WTC11 (cell line): Measurements from ENCODE around the gene SNTN. TPM values are rescaled to one million over a fixed set of nuclear protein-coding genes. Genes with fewer than 3 reads are reported as not detected.

Experiments
- ATAC-seq: fragments of 200-7000 bp; cut with Tn5 transposase; 2 replicates; pipeline ENCODE4 v1.10.0; 2021; ENCODE audit warnings: mild to moderate bottlenecking, moderate library complexity
- CTCF ChIA-PET: fragments of 300-600 bp; sonication (Branson Sonifier 250); formaldehyde crosslinking; loops from one replicate; lab custom pipeline; 2021; ENCODE audit warnings: antibody characterized with exemption; lab: Charles Lee
- POLR2A ChIA-PET: fragments of 350-600 bp; sonication (Branson Sonifier 250); formaldehyde crosslinking; loops from one replicate; lab custom pipeline; 2021; ENCODE audit warnings: antibody characterized with exemption; lab: Charles Lee
- DNase-seq: peaks from one replicate; pipeline ENCODE4 v3.0.0; 2021; ENCODE audit warnings: low spot score
- H3K27ac Mint-ChIP-seq: 2 replicates; pipeline ENCODE4 v1.8.0; 2021; ENCODE audit warnings: mixed read lengths
- H3K27me3 Mint-ChIP-seq: 2 replicates; pipeline ENCODE4 v1.8.0; 2021; ENCODE audit warnings: low read depth, mild to moderate bottlenecking, moderate library complexity, mixed read lengths
- H3K36me3 Mint-ChIP-seq: 2 replicates; pipeline ENCODE4 v1.8.0; 2021; ENCODE audit warnings: mixed read lengths
- H3K4me1 Mint-ChIP-seq: 2 replicates; pipeline ENCODE4 v1.8.0; 2022; ENCODE audit warnings: mixed read lengths
- H3K4me3 Mint-ChIP-seq: 2 replicates; pipeline ENCODE4 v1.8.0; 2021; ENCODE audit warnings: mild to moderate bottlenecking, moderate library complexity, mixed read lengths
- H3K9me3 Mint-ChIP-seq: 2 replicates; pipeline ENCODE4 v1.8.0; 2021; ENCODE audit warnings: mixed read lengths
- EMX1 ChIP-seq: fragments of 250-450 bp; sonication (Bioruptor Pico); IDR thresholded peaks from 2 replicates; pipeline ENCODE4 v1.8.0; 2021; ENCODE audit warnings: mild to moderate bottlenecking
- FOXP1 ChIP-seq: sonication (generic); formaldehyde crosslinking; IDR thresholded peaks from 2 replicates; pipeline ENCODE4 v1.8.0; 2022; ENCODE audit warnings: missing genetic modification reagents, mild to moderate bottlenecking, moderate library complexity, borderline replicate concordance
- GABPB1 ChIP-seq: sonication (generic); formaldehyde crosslinking; IDR thresholded peaks from 2 replicates; pipeline ENCODE4 v1.8.1; 2023; ENCODE audit warnings: mild to moderate bottlenecking, missing genetic modification reagents
- GRHL2 ChIP-seq: fragments of 250-450 bp; sonication (Bioruptor Pico); IDR thresholded peaks from 2 replicates; pipeline ENCODE4 v1.8.0; 2022; ENCODE audit warnings: mild to moderate bottlenecking, moderate library complexity; ENCODE audit not compliant: insufficient replicate concordance, severe bottlenecking
- JAZF1 ChIP-seq: fragments of 250-450 bp; sonication (Bioruptor Pico); IDR thresholded peaks from 2 replicates; pipeline ENCODE4 v1.9.0; 2021; ENCODE audit warnings: moderate library complexity, mild to moderate bottlenecking, inconsistent platforms
- NR1H2 ChIP-seq: sonication (generic); formaldehyde crosslinking; IDR thresholded peaks from 2 replicates; pipeline ENCODE4 v1.9.0; 2021; ENCODE audit warnings: mild to moderate bottlenecking, moderate library complexity, missing genetic modification reagents
- NR2C2 ChIP-seq: sonication (generic); formaldehyde crosslinking; IDR thresholded peaks from 2 replicates; pipeline ENCODE4 v1.8.0; 2022; ENCODE audit warnings: mild to moderate bottlenecking, missing genetic modification reagents
- SMAD4 ChIP-seq: sonication (generic); formaldehyde crosslinking; IDR thresholded peaks from 2 replicates; pipeline ENCODE4 v1.8.0; 2022; ENCODE audit warnings: mild to moderate bottlenecking, missing genetic modification reagents
- TCF7 ChIP-seq: sonication (generic); formaldehyde crosslinking; IDR thresholded peaks from 2 replicates; pipeline ENCODE4 v1.8.0; 2022; ENCODE audit warnings: mild to moderate bottlenecking, low read depth, missing genetic modification reagents, moderate library complexity
- ZNF263 ChIP-seq: sonication (generic); formaldehyde crosslinking; IDR thresholded peaks from 2 replicates; pipeline ENCODE4 v1.8.1; 2022; ENCODE audit warnings: low read depth, mild to moderate bottlenecking, moderate library complexity, missing genetic modification reagents
- ZNF671 ChIP-seq: fragments of 250-450 bp; sonication (Bioruptor Pico); IDR thresholded peaks from 2 replicates; pipeline ENCODE4 v1.8.0; 2021; ENCODE audit warnings: mild to moderate bottlenecking
- total RNA-seq: library from RNA; stranded (reverse); gene quantifications from 3 replicates; pipeline ENCODE4 v1.2.3, GENCODE V29; 2021
- TF ChIP-seq, protein P1 (sequence below): fragments of 250-450 bp; sonication (Bioruptor Pico); IDR thresholded peaks from 2 replicates; pipeline ENCODE4 v1.9.0; 2021; ENCODE audit warnings: mild to moderate bottlenecking
- TF ChIP-seq, protein P2 (sequence below): fragments of 250-450 bp; sonication (Bioruptor Pico); conservative IDR thresholded peaks from 2 replicates; pipeline ENCODE4 v1.9.0; 2021; ENCODE audit warnings: mild to moderate bottlenecking
- TF ChIP-seq, protein P3 (sequence below): sonication (generic); formaldehyde crosslinking; IDR thresholded peaks from 2 replicates; pipeline ENCODE4 v1.8.0; 2023; ENCODE audit warnings: mild to moderate bottlenecking, missing genetic modification reagents
- TF ChIP-seq, protein P4 (sequence below): sonication (generic); formaldehyde crosslinking; conservative IDR thresholded peaks from 2 replicates; pipeline ENCODE4 v1.8.1; 2023; ENCODE audit warnings: mild to moderate bottlenecking, low read depth, missing genetic modification reagents, moderate library complexity
- TF ChIP-seq, protein P5 (sequence below): sonication (generic); formaldehyde crosslinking; IDR thresholded peaks from 2 replicates; pipeline ENCODE4 v1.8.0; 2022; ENCODE audit warnings: mild to moderate bottlenecking, missing genetic modification reagents
- TF ChIP-seq, protein P6 (sequence below): fragments of 250-450 bp; sonication (Bioruptor Pico); IDR thresholded peaks from 2 replicates; pipeline ENCODE4 v1.9.0; 2021; ENCODE audit warnings: moderate library complexity, mild to moderate bottlenecking, inconsistent platforms, borderline replicate concordance
- TF ChIP-seq, protein P7 (sequence below): sonication (generic); formaldehyde crosslinking; IDR thresholded peaks from 2 replicates; pipeline ENCODE4 v1.8.1; 2022; ENCODE audit warnings: mild to moderate bottlenecking, moderate library complexity, missing genetic modification reagents
- TF ChIP-seq, protein P8 (sequence below): sonication (generic); formaldehyde crosslinking; IDR thresholded peaks from 2 replicates; pipeline ENCODE4 v1.8.0; 2022; ENCODE audit warnings: mild to moderate bottlenecking, missing genetic modification reagents

The SNTN gene
- total RNA-seq, 1 experiment from 2014 or later, result not detected

DNA sequence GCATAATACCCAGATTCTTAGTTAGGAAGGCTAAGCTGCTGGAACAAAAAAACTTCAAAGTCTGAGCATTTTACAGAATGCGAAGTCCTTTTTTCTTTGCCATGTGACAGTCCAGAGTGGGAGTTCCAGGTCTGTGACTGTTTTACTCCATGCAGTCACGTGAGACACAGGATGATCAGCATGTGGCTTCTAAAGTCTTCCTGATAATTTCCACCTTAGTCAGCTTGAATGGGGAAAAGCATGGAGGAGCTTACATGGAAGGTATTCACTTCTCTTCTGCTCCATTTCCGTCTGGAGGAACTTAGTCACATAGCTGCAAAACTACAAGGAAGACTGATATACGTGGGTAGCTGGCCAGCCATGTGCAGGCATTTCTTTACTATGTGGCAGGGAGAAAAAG is 1.7 kb downstream of the SNTN start (continued):
- TF ChIP-seq, protein P1, sequence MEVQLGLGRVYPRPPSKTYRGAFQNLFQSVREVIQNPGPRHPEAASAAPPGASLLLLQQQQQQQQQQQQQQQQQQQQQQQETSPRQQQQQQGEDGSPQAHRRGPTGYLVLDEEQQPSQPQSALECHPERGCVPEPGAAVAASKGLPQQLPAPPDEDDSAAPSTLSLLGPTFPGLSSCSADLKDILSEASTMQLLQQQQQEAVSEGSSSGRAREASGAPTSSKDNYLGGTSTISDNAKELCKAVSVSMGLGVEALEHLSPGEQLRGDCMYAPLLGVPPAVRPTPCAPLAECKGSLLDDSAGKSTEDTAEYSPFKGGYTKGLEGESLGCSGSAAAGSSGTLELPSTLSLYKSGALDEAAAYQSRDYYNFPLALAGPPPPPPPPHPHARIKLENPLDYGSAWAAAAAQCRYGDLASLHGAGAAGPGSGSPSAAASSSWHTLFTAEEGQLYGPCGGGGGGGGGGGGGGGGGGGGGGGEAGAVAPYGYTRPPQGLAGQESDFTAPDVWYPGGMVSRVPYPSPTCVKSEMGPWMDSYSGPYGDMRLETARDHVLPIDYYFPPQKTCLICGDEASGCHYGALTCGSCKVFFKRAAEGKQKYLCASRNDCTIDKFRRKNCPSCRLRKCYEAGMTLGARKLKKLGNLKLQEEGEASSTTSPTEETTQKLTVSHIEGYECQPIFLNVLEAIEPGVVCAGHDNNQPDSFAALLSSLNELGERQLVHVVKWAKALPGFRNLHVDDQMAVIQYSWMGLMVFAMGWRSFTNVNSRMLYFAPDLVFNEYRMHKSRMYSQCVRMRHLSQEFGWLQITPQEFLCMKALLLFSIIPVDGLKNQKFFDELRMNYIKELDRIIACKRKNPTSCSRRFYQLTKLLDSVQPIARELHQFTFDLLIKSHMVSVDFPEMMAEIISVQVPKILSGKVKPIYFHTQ (CRISPR knock-in tag), result no peak
- TF ChIP-seq ZNF263 (CRISPR knock-in tag), result no peak
- no peak for TF ChIP-seq GABPB1 (CRISPR knock-in tag)
- TF ChIP-seq FOXP1 (CRISPR knock-in tag), result no peak
- no peak for TF ChIP-seq JAZF1 (CRISPR knock-in tag)
- TF ChIP-seq, protein P2, sequence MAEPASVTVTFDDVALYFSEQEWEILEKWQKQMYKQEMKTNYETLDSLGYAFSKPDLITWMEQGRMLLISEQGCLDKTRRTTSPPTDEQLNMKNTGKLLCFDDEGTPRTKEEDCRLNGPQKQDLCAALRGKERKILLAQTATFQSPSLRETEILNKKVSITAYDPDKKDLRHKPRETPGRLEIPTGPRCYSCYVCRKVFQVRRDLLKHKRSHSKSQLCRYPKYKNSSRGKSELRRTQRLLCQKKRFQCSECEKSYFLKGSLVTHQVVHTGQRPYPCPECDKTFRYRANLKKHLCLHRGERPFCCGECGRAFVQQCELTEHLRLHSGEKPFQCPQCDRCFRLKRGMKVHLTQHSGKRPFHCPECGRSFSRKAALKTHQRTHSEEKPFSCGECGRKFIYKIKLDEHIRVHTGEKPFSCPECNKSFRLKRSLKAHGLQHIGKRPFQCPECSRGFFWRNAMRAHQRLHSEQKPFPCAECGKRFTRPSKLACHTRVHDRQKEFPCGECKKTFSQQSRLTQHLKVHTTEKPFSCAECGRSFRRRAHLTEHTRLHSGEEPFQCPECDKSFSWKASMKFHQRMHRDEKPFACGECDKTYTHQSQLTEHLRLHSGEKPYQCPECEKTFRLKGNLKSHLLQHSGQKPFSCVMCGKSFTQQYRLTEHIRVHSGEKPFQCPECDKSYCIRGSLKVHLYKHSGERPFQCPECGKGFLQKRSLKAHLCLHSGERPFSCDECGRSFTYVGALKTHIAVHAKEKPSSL (CRISPR knock-in tag), result no peak
- TF ChIP-seq, protein P3, sequence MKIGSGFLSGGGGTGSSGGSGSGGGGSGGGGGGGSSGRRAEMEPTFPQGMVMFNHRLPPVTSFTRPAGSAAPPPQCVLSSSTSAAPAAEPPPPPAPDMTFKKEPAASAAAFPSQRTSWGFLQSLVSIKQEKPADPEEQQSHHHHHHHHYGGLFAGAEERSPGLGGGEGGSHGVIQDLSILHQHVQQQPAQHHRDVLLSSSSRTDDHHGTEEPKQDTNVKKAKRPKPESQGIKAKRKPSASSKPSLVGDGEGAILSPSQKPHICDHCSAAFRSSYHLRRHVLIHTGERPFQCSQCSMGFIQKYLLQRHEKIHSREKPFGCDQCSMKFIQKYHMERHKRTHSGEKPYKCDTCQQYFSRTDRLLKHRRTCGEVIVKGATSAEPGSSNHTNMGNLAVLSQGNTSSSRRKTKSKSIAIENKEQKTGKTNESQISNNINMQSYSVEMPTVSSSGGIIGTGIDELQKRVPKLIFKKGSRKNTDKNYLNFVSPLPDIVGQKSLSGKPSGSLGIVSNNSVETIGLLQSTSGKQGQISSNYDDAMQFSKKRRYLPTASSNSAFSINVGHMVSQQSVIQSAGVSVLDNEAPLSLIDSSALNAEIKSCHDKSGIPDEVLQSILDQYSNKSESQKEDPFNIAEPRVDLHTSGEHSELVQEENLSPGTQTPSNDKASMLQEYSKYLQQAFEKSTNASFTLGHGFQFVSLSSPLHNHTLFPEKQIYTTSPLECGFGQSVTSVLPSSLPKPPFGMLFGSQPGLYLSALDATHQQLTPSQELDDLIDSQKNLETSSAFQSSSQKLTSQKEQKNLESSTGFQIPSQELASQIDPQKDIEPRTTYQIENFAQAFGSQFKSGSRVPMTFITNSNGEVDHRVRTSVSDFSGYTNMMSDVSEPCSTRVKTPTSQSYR, result no peak
- TF ChIP-seq GRHL2 (CRISPR knock-in tag), result no peak
- TF ChIP-seq, protein P4, sequence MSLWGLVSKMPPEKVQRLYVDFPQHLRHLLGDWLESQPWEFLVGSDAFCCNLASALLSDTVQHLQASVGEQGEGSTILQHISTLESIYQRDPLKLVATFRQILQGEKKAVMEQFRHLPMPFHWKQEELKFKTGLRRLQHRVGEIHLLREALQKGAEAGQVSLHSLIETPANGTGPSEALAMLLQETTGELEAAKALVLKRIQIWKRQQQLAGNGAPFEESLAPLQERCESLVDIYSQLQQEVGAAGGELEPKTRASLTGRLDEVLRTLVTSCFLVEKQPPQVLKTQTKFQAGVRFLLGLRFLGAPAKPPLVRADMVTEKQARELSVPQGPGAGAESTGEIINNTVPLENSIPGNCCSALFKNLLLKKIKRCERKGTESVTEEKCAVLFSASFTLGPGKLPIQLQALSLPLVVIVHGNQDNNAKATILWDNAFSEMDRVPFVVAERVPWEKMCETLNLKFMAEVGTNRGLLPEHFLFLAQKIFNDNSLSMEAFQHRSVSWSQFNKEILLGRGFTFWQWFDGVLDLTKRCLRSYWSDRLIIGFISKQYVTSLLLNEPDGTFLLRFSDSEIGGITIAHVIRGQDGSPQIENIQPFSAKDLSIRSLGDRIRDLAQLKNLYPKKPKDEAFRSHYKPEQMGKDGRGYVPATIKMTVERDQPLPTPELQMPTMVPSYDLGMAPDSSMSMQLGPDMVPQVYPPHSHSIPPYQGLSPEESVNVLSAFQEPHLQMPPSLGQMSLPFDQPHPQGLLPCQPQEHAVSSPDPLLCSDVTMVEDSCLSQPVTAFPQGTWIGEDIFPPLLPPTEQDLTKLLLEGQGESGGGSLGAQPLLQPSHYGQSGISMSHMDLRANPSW (CRISPR knock-in tag), result no peak

DNA sequence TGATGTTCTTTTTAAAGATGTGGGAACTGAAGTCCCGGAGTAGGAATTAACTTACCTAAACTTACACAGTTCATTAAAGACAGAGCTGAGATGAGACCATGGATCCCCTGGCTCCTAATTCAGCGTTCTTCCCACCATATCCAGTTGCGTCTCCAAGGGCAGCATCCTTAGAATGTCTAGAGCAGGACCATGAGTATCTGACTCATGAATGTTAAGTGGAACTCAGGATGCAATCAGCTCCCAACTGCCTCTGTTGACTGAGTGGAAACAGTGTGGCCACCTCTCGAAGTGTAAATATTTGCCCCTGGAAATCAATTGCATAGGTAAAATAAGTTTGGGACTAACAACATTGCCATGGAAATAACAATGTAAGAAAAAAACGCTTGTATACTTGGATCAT is 2.5 kb downstream of the SNTN start:
- H3K36me3 Mint-ChIP-seq, result no peaks in the 10 kb centered on the region
- no peaks in the 10 kb centered on the region for H3K27me3 Mint-ChIP-seq
- TF ChIP-seq ZNF671 (CRISPR knock-in tag), result no peak
- no peak for TF ChIP-seq NR2C2 (CRISPR knock-in tag)
- TF ChIP-seq, protein P5, sequence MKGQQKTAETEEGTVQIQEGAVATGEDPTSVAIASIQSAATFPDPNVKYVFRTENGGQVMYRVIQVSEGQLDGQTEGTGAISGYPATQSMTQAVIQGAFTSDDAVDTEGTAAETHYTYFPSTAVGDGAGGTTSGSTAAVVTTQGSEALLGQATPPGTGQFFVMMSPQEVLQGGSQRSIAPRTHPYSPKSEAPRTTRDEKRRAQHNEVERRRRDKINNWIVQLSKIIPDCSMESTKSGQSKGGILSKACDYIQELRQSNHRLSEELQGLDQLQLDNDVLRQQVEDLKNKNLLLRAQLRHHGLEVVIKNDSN (CRISPR knock-in tag), result no peak
- TF ChIP-seq, protein P6, sequence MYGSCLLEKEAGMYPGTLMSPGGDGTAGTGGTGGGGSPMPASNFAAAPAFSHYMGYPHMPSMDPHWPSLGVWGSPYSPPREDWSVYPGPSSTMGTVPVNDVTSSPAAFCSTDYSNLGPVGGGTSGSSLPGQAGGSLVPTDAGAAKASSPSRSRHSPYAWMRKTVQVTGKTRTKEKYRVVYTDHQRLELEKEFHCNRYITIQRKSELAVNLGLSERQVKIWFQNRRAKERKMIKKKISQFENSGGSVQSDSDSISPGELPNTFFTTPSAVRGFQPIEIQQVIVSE (CRISPR knock-in tag), result no peak
- no peak for TF ChIP-seq TCF7 (CRISPR knock-in tag)
- TF ChIP-seq, protein P7, sequence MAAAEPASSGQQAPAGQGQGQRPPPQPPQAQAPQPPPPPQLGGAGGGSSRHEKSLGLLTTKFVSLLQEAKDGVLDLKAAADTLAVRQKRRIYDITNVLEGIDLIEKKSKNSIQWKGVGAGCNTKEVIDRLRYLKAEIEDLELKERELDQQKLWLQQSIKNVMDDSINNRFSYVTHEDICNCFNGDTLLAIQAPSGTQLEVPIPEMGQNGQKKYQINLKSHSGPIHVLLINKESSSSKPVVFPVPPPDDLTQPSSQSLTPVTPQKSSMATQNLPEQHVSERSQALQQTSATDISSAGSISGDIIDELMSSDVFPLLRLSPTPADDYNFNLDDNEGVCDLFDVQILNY, result no peak
- TF ChIP-seq SMAD4 (CRISPR knock-in tag), result no peak
- TF ChIP-seq, protein P8, sequence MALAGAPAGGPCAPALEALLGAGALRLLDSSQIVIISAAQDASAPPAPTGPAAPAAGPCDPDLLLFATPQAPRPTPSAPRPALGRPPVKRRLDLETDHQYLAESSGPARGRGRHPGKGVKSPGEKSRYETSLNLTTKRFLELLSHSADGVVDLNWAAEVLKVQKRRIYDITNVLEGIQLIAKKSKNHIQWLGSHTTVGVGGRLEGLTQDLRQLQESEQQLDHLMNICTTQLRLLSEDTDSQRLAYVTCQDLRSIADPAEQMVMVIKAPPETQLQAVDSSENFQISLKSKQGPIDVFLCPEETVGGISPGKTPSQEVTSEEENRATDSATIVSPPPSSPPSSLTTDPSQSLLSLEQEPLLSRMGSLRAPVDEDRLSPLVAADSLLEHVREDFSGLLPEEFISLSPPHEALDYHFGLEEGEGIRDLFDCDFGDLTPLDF (CRISPR knock-in tag), result no peak
- no peak for TF ChIP-seq ZNF263 (CRISPR knock-in tag)
- no peak for TF ChIP-seq NR1H2 (CRISPR knock-in tag)
- no peak for TF ChIP-seq EMX1 (CRISPR knock-in tag)
- no peak for DNase-seq
- no peak for ATAC-seq
- H3K4me3 Mint-ChIP-seq, result no peak overlapping the region
- no peaks in the 10 kb centered on the region for H3K4me1 Mint-ChIP-seq
- H3K27ac Mint-ChIP-seq, result no peak overlapping the region
- POLR2A ChIA-PET, result no interaction called here
- H3K9me3 Mint-ChIP-seq, result 0 out of 2 replicates have a peak, but pooled peaks cover 5% of the 10 kb centered on the region
- CTCF ChIA-PET, result interaction anchor here (1.6 kb wide), 1 partner anchor 290 kb away, joined by 3 read pairs; no protein-coding TSS in a partner anchor
